T-helper 2 cell treated with Interferon-gamma antibody and Interleukin-4, amounts not matched to agents 100 ng/mL and 5 ng/mL, for 36 hours (primary cell): Measurements from ENCODE around the gene LRRC70. TPM values are rescaled to one million over a fixed set of nuclear protein-coding genes. Genes with fewer than 3 reads are reported as not detected.
"Not testable (repeated sequence)": the region's sequence is repeated elsewhere in the genome, so short reads cannot be mapped to it uniquely, and the experiment has no call there.

Source experiments
- intact Hi-C: fragments of 100-400 bp; cut with micrococcal nuclease; formaldehyde crosslinking; loops from one replicate; pipeline ENCODE4 v1.15.1; 2023
- total RNA-seq: library from RNA; stranded (reverse); gene quantifications from 2 replicates; pipeline ENCODE4 v1.2.3, GENCODE V29; 2022

LRRC70 gene
- total RNA-seq, 1 donor from 2014 or later: 0.98 TPM

DNA sequence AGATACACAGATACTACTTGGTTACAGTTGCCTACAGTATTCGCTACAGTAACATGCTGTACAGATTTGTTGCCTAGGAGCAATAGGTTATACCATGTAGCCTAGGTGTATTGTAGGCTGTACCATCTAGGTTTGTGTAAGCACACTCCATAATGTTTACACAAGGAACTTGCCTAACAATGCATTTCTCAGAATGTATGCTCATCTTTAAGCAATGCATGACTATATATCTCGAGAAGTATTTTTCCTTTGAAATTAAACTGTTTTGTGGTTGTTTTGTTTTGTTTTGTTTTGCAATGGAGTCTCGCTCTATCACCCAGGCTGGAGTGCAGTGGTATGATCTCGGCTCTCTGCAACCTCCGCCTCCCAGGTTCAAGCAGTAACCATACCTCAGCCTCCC is 25.3 kb downstream of the LRRC70 start:
- intact Hi-C loops: no loop called here

DNA sequence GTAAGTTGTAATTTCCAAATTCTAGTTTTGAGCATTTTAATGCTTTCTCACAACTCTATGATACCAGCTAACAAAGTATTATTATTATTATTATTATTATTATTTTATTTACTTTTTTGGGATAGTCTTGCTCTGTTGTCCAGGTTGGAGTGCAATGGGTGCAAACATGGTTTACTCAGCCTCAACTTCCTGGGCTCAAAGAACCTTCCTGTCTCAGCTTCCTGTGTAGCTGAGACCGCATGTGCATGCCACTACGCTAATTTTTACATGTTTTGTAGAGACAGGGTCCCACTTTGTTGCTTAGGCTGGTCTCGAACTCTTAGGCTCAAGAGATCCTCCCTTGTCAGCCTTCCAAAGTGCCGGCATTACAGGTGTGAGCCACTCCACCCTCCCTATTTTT is 27.0 kb downstream of the LRRC70 start:
- intact Hi-C loops: no loop called here

DNA sequence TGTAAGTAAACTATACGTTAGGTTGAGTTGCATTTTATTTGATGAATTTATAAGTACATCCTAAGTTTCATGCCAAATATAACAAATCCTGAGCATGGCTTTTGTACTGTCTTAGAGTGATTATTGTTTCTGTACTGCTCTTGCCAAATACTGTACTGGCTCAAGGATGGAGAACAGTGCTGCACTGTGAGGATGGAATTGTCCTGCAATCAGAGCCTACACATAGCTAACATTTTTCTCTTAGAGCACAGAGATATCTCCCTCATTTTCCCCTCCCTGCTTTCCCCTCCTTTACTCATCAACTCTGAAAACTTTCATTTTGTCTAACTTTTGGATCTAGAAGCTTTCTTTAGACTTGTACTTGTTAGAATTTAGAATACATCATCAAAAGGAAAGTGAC is 28.3 kb downstream of the LRRC70 start:
- intact Hi-C loops: no loop called here

DNA sequence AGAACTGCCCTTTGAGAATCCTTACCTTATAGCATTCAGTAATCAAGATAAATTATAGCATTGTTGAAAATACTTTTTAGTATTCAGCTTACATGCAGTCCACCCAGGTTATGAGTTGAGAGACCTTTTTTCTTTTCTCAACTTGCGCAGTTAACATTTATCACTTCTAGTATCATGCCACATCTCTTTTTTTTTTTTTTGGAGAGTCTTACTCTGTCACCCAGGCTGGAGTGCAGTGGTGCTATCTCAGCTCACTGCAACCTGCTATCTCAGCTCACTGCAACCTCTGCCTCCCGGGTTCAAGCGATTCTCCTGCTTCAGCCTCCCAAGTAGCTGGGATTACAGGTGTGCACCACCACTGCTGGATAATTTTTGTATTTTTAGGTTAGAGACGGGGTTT is 29.0 kb downstream of the LRRC70 start:
- intact Hi-C loops: no loop called here

DNA sequence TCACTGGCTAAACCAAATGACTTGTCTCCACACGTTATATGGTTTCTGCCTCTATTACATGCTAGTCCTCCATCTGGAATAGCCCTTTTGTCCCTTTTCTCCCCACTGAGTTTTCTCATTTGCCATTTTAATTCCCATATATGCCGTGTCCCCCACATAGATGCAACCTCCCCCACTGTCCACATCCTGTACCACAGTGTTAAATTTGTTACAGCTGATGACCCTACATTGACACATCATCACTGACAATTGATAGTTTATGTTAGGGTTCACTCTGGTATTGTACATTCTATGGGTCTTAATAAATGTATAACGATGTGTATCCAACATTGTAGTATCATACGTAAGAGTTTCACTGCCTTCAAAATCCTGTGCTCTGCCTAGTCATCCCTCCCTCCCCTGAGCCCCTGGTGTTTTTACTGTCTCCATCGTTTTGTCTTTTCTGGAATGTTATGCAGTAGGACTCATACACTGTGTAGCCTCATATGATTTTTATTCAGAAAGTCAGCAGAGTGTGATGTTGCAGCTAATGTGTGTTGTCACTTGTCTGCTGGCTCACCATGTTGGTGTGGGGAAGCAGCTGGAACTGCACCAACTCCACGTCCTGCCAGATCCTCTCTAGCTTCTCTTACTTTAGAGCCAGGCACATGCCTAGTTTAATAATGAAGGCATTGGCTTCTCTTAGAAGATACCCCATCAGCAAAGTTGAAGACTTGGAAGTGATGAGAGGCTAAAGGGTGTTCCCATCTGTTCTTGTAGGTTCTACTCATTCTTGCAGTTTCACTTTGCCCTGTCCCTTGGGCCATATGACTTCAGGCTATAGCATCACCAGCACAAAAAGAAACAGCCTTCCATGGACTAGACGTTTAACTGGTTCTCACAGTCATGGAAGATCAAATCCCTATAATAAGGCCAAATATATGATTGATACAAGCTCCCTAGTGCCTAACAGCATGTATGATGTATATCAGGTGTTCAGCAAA is 30.2 kb downstream of the LRRC70 start:
- intact Hi-C loops: no loop called here

DNA sequence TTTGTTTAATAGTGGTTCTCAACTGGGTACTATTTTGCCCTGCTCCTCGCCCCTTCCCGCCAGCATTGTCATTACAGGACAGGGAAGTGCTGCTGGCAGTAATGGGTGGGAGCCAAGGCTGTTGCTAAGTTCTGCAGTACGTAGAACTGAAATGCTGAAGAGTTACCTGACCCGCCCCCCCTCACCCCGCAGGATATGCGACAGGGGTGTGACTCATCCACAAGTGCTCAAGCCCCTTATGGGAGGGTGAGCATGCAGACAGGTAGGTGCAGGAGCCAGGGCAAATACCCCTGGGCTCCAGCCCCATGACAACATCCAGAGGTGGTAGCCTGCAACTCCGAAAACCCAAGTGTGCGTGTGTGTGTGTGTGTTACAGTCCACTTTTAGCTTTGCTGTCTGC is 35.7 kb downstream of the LRRC70 start:
- intact Hi-C loops: no loop called here

DNA sequence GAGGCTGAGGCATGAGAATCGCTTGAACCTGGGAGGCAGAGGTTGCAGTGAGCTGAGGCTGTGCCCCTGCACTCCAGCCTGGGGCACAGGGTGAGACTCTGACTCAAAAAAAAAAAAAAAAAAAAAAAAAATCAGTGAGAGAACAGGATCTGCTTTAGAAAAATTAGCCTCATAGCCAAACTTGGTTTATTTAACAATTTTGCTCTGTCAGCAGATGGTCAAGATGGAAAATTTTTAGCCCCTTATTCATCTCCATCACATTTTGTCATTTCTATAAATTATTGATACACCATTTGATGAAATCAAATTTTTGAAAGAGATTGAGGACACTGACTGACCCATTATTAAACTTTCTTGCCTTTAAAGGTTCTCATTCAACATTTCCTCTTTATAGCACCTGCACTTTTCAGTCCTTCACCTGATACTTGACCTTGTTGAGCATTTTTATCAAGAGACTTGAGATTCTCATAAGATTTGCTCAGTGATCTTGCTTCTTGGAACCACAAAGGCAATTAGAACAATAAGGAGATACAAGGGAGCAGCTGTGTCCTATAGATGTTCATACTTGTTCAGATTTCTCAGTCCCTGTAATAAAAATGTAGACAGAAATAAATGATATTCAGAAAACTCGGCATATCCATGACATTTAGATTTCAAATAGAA is 38.1 kb downstream of the LRRC70 start:
- intact Hi-C loops: no loop called here

DNA sequence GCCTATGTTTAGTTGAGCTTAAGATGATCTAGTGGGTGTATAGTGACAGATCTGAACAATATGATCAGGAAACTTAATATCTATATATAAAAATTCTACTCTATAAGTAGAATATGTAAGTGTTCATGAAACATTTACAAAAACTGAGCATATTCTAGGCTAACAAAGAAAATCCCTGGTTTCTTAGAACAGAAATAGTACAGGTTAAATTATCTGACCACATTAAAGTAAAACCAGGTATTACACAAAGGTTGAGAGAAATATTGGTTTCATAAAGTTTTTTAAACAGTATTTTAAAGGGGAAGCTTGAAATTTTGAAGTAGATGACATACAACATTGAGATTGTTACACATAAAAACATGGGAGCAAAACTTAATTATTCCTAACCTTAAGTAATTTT is 39.3 kb downstream of the LRRC70 start:
- intact Hi-C loops: no loop called here

DNA sequence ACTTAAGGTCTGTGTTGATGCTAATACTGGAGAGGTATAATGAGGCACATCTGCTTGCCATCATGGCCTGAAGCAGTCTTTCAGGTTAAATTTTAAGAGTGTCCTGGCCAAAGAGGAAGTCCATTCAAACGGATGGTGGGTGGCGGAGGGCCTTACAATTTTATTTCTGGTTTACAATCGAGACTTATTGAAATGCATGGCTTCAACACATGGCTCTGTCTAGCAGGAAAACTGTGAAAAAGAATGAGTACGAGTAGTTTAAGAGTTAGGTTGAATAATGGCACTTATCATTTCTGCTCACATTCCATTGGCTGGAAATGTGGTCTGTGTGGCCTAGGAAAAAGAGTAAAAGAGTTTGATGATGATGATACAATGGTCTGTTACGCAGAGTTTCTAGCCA is 42.1 kb downstream of the LRRC70 start:
- intact Hi-C loops: no loop called here

DNA sequence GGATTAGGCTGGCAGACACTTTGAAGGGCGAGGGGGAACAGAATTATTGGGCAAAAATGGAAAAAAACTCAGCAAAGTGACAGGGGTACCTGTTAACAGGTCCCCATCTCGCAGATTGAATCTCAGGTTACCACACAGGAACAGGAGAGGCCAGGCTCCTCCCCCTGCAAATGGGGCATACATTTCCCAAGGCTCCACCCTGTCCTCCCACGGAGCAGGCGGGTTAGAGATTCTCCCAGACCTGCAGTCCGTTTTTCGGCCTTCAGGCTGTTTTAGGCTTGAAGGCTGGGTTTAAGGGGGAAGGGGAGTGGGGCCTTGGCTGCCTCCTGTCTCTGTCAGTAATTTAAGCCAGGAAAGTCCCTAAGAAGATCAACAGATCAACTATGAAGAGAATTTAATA is 42.7 kb downstream of the LRRC70 start:
- intact Hi-C loops: no loop called here

DNA sequence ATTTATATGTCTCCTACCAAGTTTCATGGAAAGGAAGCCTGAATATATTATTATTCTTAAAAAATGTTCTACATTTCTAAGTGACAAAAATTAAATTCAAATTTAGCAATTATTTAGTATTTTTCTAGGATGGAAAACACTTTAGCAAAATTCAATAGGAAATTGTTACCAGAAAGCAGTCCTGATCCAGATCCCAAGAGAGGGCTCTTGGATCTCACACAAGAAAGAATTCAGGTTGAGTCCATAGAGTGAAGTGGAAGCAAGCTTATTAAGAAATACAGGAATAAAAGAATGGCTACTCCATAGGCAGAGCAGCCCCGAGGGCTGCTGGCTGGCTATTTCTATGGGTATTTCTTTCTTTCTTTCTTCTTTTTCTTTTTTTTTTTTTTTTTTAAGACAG is 44.7 kb downstream of the LRRC70 start:
- intact Hi-C loops: no loop called here

DNA sequence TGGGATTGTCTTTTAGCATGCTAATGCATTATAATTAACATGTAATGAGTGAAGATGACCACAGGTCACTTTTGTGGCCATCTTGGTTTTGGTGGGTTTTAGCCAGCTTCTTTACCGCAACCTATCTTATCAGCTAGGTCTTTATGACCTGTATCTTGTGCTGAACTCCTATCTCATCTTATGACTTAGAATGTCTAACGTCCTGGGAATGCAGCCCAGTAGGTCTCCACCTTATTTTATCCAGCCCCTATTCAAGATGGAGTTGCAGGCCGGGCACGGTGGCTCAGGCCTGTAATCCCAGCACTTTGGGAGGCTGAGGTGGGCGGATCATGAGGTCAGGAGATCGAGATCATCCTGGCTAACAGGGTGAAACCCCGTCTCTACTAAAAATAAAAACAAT is 45.8 kb downstream of the LRRC70 start:
- intact Hi-C loops: not testable (repeated sequence)

DNA sequence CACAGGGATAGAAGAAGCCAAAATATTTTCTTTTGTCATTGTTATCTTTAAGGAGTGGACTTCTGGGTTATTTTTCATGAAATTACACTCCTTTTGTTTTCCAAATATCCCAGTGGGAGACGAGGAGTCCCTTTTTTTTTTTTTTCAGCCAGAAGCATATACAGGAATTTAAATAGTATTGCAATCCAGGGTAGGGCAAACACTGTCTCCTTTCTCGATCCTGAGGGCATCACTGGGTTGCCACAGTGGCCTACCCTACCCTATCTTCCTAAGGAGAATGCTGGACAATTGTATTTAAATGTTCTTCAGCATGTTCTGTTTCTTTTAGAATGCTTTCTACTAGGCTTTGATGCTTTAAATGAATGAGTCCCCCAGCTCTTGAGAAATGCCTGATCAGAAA is 47.9 kb downstream of the LRRC70 start:
- intact Hi-C loops: no loop called here

DNA sequence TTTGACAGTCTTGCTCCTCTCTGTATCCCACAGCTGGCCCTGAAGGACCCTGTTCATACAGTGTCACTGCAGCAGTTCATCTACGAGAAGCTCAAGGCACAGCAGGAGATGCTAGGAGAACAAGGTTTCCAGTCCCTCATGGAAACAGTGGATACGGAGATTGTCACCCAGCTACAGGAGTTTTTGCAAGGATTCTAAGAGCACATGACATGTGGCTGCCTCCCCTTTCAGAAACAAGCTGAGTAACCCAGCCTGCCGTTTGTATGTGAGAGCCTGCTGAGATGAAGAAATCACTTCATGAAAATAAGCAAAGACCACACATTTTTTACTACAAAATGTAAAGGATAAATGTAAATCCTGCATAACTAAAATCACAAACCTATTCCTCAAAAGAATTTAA is 48.5 kb downstream of the LRRC70 start:
- intact Hi-C loops: no loop called here

DNA sequence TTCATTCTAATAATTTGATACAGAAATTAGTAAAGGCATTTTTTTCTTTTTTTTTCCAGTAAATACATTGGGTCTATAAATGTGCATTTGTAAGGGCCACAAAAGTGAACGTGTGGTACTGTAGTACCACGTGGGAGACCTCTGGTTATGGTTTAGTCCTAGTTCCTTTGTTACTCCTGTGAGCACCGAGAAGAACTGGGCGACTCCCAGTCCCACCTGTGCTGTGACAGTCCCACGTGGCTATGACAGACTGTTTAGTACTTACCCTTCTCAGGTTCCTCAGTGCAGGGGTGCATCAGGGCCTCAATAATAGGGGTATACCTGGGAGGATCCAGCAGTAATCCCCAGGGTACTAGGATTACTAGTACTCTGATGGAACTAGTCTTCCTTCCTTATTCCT is 49.3 kb downstream of the LRRC70 start:
- intact Hi-C loops: no loop called here

Other genes with a start within 250 kb of the LRRC70 start
- 21.7 and 22.1 TPM in 2 replicates for gene DIMT1, start 174.9 kb upstream of the LRRC70 start, total RNA-seq
- gene IPO11, start 166.1 kb upstream of the LRRC70 start, total RNA-seq: 33.1 and 33.7 TPM in 2 replicates